Measurements from ENCODE around the gene NRBF2.

- no peak for TF ChIP-seq FOXM1 (IDR thresholded peaks at IDR 0.05; ENCODE audit: borderline replicate concordance)
- no peak for TF ChIP-seq ZNF384 (IDR thresholded peaks at IDR 0.05)
Measured at GRCh38 chr10:63115732-63116383, 17.3 kb upstream of the NRBF2 start.
